DOHH2 (cell line): ENCODE results near the gene CCR7.
"Not testable (repeated sequence)": the region's sequence is repeated elsewhere in the genome, so short reads cannot be mapped to it uniquely, and the experiment has no call there.

ENCODE experiments used
- H3F3A ChIP-seq: fragments of 200-600 bp; sonication (generic), shearing (Covaris generic); 2 replicates; pipeline ENCODE4 v1.6.0; 2016; ENCODE audit warnings: antibody characterized with exemption, mild to moderate bottlenecking; ENCODE audit not compliant: control insufficient read depth, insufficient read depth
- H3K27ac ChIP-seq: fragments of 200-600 bp; sonication (generic); 2 replicates; pipeline ENCODE4 v1.5.1; 2014; ENCODE audit warnings: low read depth, mild to moderate bottlenecking, low read length, moderate library complexity
- H3K27me3 ChIP-seq: fragments of 200-600 bp; sonication (generic); 2 replicates; pipeline ENCODE4 v1.6.1; 2014; ENCODE audit warnings: mild to moderate bottlenecking, low read length, mixed read lengths; ENCODE audit not compliant: control insufficient read depth
- H3K36me3 ChIP-seq: fragments of 200-600 bp; sonication (generic); 2 replicates; pipeline ENCODE4 v1.6.1; 2014; ENCODE audit warnings: mild to moderate bottlenecking, low read length, moderate library complexity, mixed read lengths; ENCODE audit not compliant: control insufficient read depth
- H3K4me1 ChIP-seq: fragments of 200-600 bp; sonication (generic); 2 replicates; pipeline ENCODE4 v1.6.1; 2014; ENCODE audit warnings: mild to moderate bottlenecking, low read length, mixed read lengths; ENCODE audit not compliant: control insufficient read depth
- H3K4me2 ChIP-seq: fragments of 200-600 bp; sonication (generic); 2 replicates; pipeline ENCODE4 v1.6.0; 2014; ENCODE audit warnings: mild to moderate bottlenecking, low read length, moderate library complexity
- H3K4me3 ChIP-seq: fragments of 200-600 bp; sonication (generic); 2 replicates; pipeline ENCODE4 v1.5.1; 2014; ENCODE audit warnings: mild to moderate bottlenecking, low read length, mixed read lengths
- H3K79me2 ChIP-seq: fragments of 200-600 bp; sonication (generic); 2 replicates; pipeline ENCODE4 v1.6.1; 2014; ENCODE audit warnings: mild to moderate bottlenecking, low read length, mixed read lengths; ENCODE audit not compliant: control insufficient read depth
- H3K9me2 ChIP-seq: fragments of 200-600 bp; sonication (generic); replicated peaks from 2 replicates; pipeline ENCODE4 v1.6.1; 2014; ENCODE audit warnings: mild to moderate bottlenecking, low read length, mixed read lengths; ENCODE audit not compliant: control insufficient read depth
- H3K9me3 ChIP-seq: fragments of 200-600 bp; sonication (generic); 2 replicates; pipeline ENCODE4 v1.6.1; 2014; ENCODE audit warnings: antibody characterized with exemption, low read length, mixed read lengths; ENCODE audit not compliant: control insufficient read depth, insufficient read depth
- H4K20me1 ChIP-seq: fragments of 200-600 bp; sonication (generic); 2 replicates; pipeline ENCODE4 v1.6.0; 2014; ENCODE audit warnings: low read depth, mild to moderate bottlenecking, antibody characterized with exemption, low read length, moderate library complexity; ENCODE audit not compliant: control insufficient read depth, insufficient read depth
- CTCF ChIP-seq: fragments of 200-600 bp; sonication (generic); IDR thresholded peaks from one replicate; pipeline ENCODE4 v1.5.1; 2014; ENCODE audit warnings: antibody characterized with exemption, mild to moderate bottlenecking, low read depth, low read length; ENCODE audit not compliant: poor library complexity, severe bottlenecking
- EZH2phosphoT487 ChIP-seq: fragments of 200-600 bp; sonication (generic); IDR thresholded peaks from 2 replicates; pipeline ENCODE4 v1.6.1; 2017; ENCODE audit warnings: borderline replicate concordance, mild to moderate bottlenecking, antibody characterized with exemption, low read length, moderate library complexity, mixed read lengths

Gene CCR7

GRCh38 chr17:40596261-40596919 lies 31.1 kb upstream of the CCR7 start:
- Histone ChIP-seq H3K4me3 (no peak overlapping the region), H3K9me3 (peaks cover 8% of the 10 kb centered on the region; the same call in 1 of the 2 replicates), H3F3A (no peaks in the 10 kb centered on the region), H3K9me2 (no peaks in the 10 kb centered on the region), H3K27me3 (no peaks in the 10 kb centered on the region), H3K4me2 (no peak overlapping the region), H3K36me3 (no peaks in the 10 kb centered on the region), H3K27ac (no peak overlapping the region), H3K79me2 (no peaks in the 10 kb centered on the region), H3K4me1 (peaks cover 18% of the 10 kb centered on the region), H4K20me1 (no peaks in the 10 kb centered on the region)
- TF ChIP-seq EZH2phosphoT487: no peak
- TF ChIP-seq CTCF: no peak

- Histone ChIP-seq H3K36me3 (no peaks in the 10 kb centered on the region), H3K9me3 (no peaks in the 10 kb centered on the region; the same call in 1 of the 2 replicates), H3K79me2 (no peaks in the 10 kb centered on the region), H3K9me2 (no peaks in the 10 kb centered on the region), H4K20me1 (no peaks in the 10 kb centered on the region), H3K27ac (no peak overlapping the region), H3F3A (no peaks in the 10 kb centered on the region), H3K4me1 (no peaks in the 10 kb centered on the region), H3K27me3 (peaks cover 5% of the 10 kb centered on the region; the same call in 1 of the 2 replicates), H3K4me2 (no peak overlapping the region), H3K4me3 (no peak overlapping the region)
- TF ChIP-seq CTCF (no peak), EZH2phosphoT487 (no peak)
Measured at GRCh38 chr17:40590742-40591141, 25.5 kb upstream of the CCR7 start.

GRCh38 chr17:40588552-40588951 lies 23.3 kb upstream of the CCR7 start:
- Histone ChIP-seq H3K4me1 (no peaks in the 10 kb centered on the region), H3K27me3 (peaks cover 5% of the 10 kb centered on the region; the same call in 1 of the 2 replicates), H4K20me1 (no peaks in the 10 kb centered on the region), H3K27ac (no peak overlapping the region), H3K36me3 (no peaks in the 10 kb centered on the region), H3F3A (no peaks in the 10 kb centered on the region), H3K9me2 (no peaks in the 10 kb centered on the region), H3K79me2 (no peaks in the 10 kb centered on the region), H3K9me3 (no peaks in the 10 kb centered on the region; the same call in 1 of the 2 replicates), H3K4me3 (no peak overlapping the region), H3K4me2 (no peak overlapping the region)
- no peak for TF ChIP-seq CTCF
- no peak for TF ChIP-seq EZH2phosphoT487

- H3K4me2 ChIP-seq, H3K27ac ChIP-seq, H3K36me3 ChIP-seq, H4K20me1 ChIP-seq, H3K9me2 ChIP-seq, H3K79me2 ChIP-seq, H3F3A ChIP-seq, H3K4me1 ChIP-seq, H3K4me3 ChIP-seq, H3K9me3 ChIP-seq: not testable (repeated sequence)
- H3K27me3 ChIP-seq: peaks cover 17% of the 10 kb centered on the region
Measured at GRCh38 chr17:40586264-40586663, 21.0 kb upstream of the CCR7 start.

GRCh38 chr17:40584950-40585349 lies 19.7 kb upstream of the CCR7 start:
- not testable (repeated sequence) for H3K9me3 ChIP-seq, H3K9me2 ChIP-seq, H3K27ac ChIP-seq, H3F3A ChIP-seq, H3K4me1 ChIP-seq, H3K36me3 ChIP-seq, H3K4me2 ChIP-seq, H3K4me3 ChIP-seq, H3K79me2 ChIP-seq, H4K20me1 ChIP-seq
- peaks cover 16% of the 10 kb centered on the region for H3K27me3 ChIP-seq
